H9 (cell line): Measurements from ENCODE around the gene JAML. TPM values are rescaled to one million over a fixed set of nuclear protein-coding genes. Genes with fewer than 3 reads are reported as not detected.

ENCODE experiments used
- DNase-seq: peaks from one replicate; pipeline ENCODE4 v3.0.0-alpha.2; 2017
- H2AFZ ChIP-seq: one replicate; pipeline ENCODE4 v1.6.1; 2013; ENCODE audit warnings: mild to moderate bottlenecking, low read length, control low read depth, moderate library complexity
- H2AK5ac ChIP-seq: 2 replicates; pipeline ENCODE4 v1.6.1; 2013; ENCODE audit warnings: low read length, control low read depth, mixed read lengths; ENCODE audit not compliant: insufficient read length
- H2BK120ac ChIP-seq: one replicate; pipeline ENCODE4 v1.6.1; 2013; ENCODE audit warnings: low read depth, mild to moderate bottlenecking, low read length, control low read depth, inconsistent platforms; ENCODE audit not compliant: poor library complexity, severe bottlenecking
- H2BK12ac ChIP-seq: 2 replicates; pipeline ENCODE4 v1.6.1; 2013; ENCODE audit warnings: low read length, control low read depth, mixed read lengths, low read depth; ENCODE audit not compliant: insufficient read length
- H2BK15ac ChIP-seq: 2 replicates; pipeline ENCODE4 v1.6.1; 2013; ENCODE audit warnings: low read depth, low read length, control low read depth
- H2BK20ac ChIP-seq: one replicate; pipeline ENCODE4 v1.6.1; 2013; ENCODE audit warnings: low read depth, mild to moderate bottlenecking, low read length, control low read depth, inconsistent platforms; ENCODE audit not compliant: poor library complexity, severe bottlenecking
- H2BK5ac ChIP-seq: 2 replicates; pipeline ENCODE4 v1.6.1; 2013; ENCODE audit warnings: low read length, control low read depth, mixed read lengths; ENCODE audit not compliant: insufficient read length
- H3K14ac ChIP-seq: 2 replicates; pipeline ENCODE4 v1.6.1; 2013; ENCODE audit warnings: low read length, control low read depth; ENCODE audit not compliant: insufficient read depth
- H3K18ac ChIP-seq: 2 replicates; pipeline ENCODE4 v1.6.1; 2013; ENCODE audit warnings: low read depth, mild to moderate bottlenecking, mixed read lengths, low read length, control low read depth; ENCODE audit not compliant: insufficient read length
- H3K23ac ChIP-seq: 2 replicates; pipeline ENCODE4 v1.6.1; 2013; ENCODE audit warnings: low read length, control low read depth, mixed read lengths, low read depth; ENCODE audit not compliant: insufficient read length
- H3K23me2 ChIP-seq: 2 replicates; pipeline ENCODE4 v1.6.1; 2013; ENCODE audit warnings: low read depth, mild to moderate bottlenecking, mixed read lengths, low read length, control low read depth; ENCODE audit not compliant: insufficient read length, poor library complexity, severe bottlenecking
- H3K27ac ChIP-seq: 2 replicates; pipeline ENCODE4 v1.5.1; 2013; ENCODE audit warnings: low read length, control low read depth, mixed read lengths, low read depth; ENCODE audit not compliant: insufficient read length
- H3K27me3 ChIP-seq: 2 replicates; pipeline ENCODE4 v1.6.1; 2013; ENCODE audit warnings: low read length, control low read depth, inconsistent platforms; ENCODE audit not compliant: insufficient read depth
- H3K4ac ChIP-seq: 2 replicates; pipeline ENCODE4 v1.6.1; 2013; ENCODE audit warnings: low read depth, mild to moderate bottlenecking, control low read depth, inconsistent platforms, low read length, moderate library complexity
- H3K4me1 ChIP-seq: 2 replicates; pipeline ENCODE4 v1.6.1; 2013; ENCODE audit warnings: low read length, control low read depth, inconsistent platforms; ENCODE audit not compliant: insufficient read depth
- H3K4me2 ChIP-seq: 2 replicates; pipeline ENCODE4 v1.6.1; 2013; ENCODE audit warnings: low read length, control low read depth, mixed read lengths; ENCODE audit not compliant: insufficient read length, insufficient read depth
- H3K56ac ChIP-seq: 2 replicates; pipeline ENCODE4 v1.6.1; 2013; ENCODE audit warnings: low read depth, mild to moderate bottlenecking, mixed read lengths, low read length, control low read depth; ENCODE audit not compliant: insufficient read length
- H3K79me1 ChIP-seq: 2 replicates; pipeline ENCODE4 v1.6.1; 2013; ENCODE audit warnings: low read depth, mild to moderate bottlenecking, moderate library complexity, low read length, control low read depth, inconsistent platforms; ENCODE audit not compliant: insufficient read depth, poor library complexity, severe bottlenecking
- H3K79me2 ChIP-seq: 2 replicates; pipeline ENCODE4 v1.6.1; 2013; ENCODE audit warnings: low read length, control low read depth, inconsistent platforms; ENCODE audit not compliant: insufficient read depth
- H3K9ac ChIP-seq: 2 replicates; pipeline ENCODE4 v1.6.1; 2013; ENCODE audit warnings: low read length, control low read depth, mixed read lengths; ENCODE audit not compliant: insufficient read length; ENCODE audit errors: extremely low read depth
- H3K9me3 ChIP-seq: one replicate; pipeline ENCODE4 v1.6.1; 2013; ENCODE audit warnings: low read depth, low read length, inconsistent platforms; ENCODE audit not compliant: control insufficient read depth
- H3T11ph ChIP-seq: one replicate; pipeline ENCODE4 v1.6.1; 2013; ENCODE audit warnings: mild to moderate bottlenecking, low read length, control low read depth, inconsistent platforms
- H4K20me1 ChIP-seq: one replicate; pipeline ENCODE4 v1.6.1; 2013; ENCODE audit not compliant: control insufficient read depth, insufficient read length, insufficient read depth
- H4K5ac ChIP-seq: 2 replicates; pipeline ENCODE4 v1.6.1; 2013; ENCODE audit warnings: low read depth, mild to moderate bottlenecking, mixed read lengths, low read length, control low read depth; ENCODE audit not compliant: insufficient read length
- H4K8ac ChIP-seq: replicated peaks from 2 replicates; pipeline ENCODE4 v1.6.1; 2013; ENCODE audit warnings: low read length, control low read depth, mixed read lengths, low read depth; ENCODE audit not compliant: insufficient read length
- H4K91ac ChIP-seq: 2 replicates; pipeline ENCODE4 v1.6.1; 2013; ENCODE audit warnings: low read depth, mild to moderate bottlenecking, moderate library complexity, mixed read lengths, low read length, control low read depth; ENCODE audit not compliant: insufficient read length
- H3K27ac Mint-ChIP-seq, 3 experiments: 2 replicates in 2 of 3; 3 replicates in 1 of 3; pipeline ENCODE4 v1.8.0; 2020 to 2021; ENCODE audit warnings: mixed read lengths in 3 of 3, mild to moderate bottlenecking in 1 of 3, moderate library complexity in 1 of 3
- H3K27me3 Mint-ChIP-seq: 2 replicates; pipeline ENCODE4 v1.8.0; 2021; ENCODE audit warnings: low read depth, mild to moderate bottlenecking, moderate library complexity, mixed read lengths
- H3K36me3 Mint-ChIP-seq, 3 experiments: 2 replicates in 2 of 3; 3 replicates in 1 of 3; pipeline ENCODE4 v1.8.0; 2020 to 2021; ENCODE audit warnings: low read depth in 3 of 3, mixed read lengths in 3 of 3; ENCODE audit not compliant: insufficient read depth in 1 of 3
- H3K4me1 Mint-ChIP-seq, 2 experiments: 2 replicates each; pipeline ENCODE4 v1.8.0; 2020; ENCODE audit warnings: mixed read lengths in 2 of 2
- H3K4me3 Mint-ChIP-seq, 2 experiments: 2 replicates in 1 of 2; 3 replicates in 1 of 2; pipeline ENCODE4 v1.8.0; 2020 to 2021; ENCODE audit warnings: mild to moderate bottlenecking in 2 of 2, mixed read lengths in 2 of 2, moderate library complexity in 1 of 2
- H3K9me3 Mint-ChIP-seq, 2 experiments: 2 replicates in 1 of 2; 3 replicates in 1 of 2; pipeline ENCODE4 v1.8.0; 2020; ENCODE audit warnings: mild to moderate bottlenecking in 2 of 2, mixed read lengths in 2 of 2, moderate library complexity in 1 of 2
- CTCF ChIP-seq: fragments of 200-600 bp; sonication (generic); conservative IDR thresholded peaks from 3 replicates; pipeline ENCODE4 v1.8.0; 2021; ENCODE audit warnings: antibody characterized with exemption, mild to moderate bottlenecking
- WGBS: extraction: QIAGEN DNeasy Blood & Tissue Kit; methylation state at CpG from one replicate; pipeline ENCODE4 v1.1.7; 2013; ENCODE audit warnings: missing lambda C conversion rate, low lambda C conversion rate, mixed read lengths; ENCODE audit not compliant: insufficient read length; ENCODE audit errors: extremely low coverage; 5-methylcytosine and 5-hydroxymethylcytosine counted together
- total RNA-seq: library from RNA; stranded (reverse); gene quantifications from 2 replicates; pipeline ENCODE4 v1.2.1, GENCODE V29; 2021

The JAML gene
- total RNA-seq, 1 experiment from 2014 or later, result 0.48 TPM

- Mint-ChIP-seq H3K36me3 (no peaks in the 10 kb centered on the region), H3K4me1 (peaks cover 5 to 15% of the 10 kb centered on the region in 2 experiments), H3K27ac (no peak overlapping the region), H3K27me3 (peaks cover 54% of the 10 kb centered on the region), H3K9me3 (no peaks in the 10 kb centered on the region), H3K4me3 (no peak overlapping the region)
- Histone ChIP-seq H3K9me3 (no peaks in the 10 kb centered on the region), H2BK20ac (no peak overlapping the region), H2BK12ac (no peak overlapping the region), H3K27ac (no peak overlapping the region), H3K79me1 (no peaks in the 10 kb centered on the region), H2AK5ac (no peak overlapping the region), H3K14ac (no peak overlapping the region), H3K23ac (no peak overlapping the region), H3T11ph (no peak overlapping the region), H4K5ac (no peak overlapping the region), H3K18ac (no peak overlapping the region), H3K56ac (no peak overlapping the region), H2BK15ac (no peak overlapping the region), H3K9ac (no peak overlapping the region), H3K27me3 (no peaks in the 10 kb centered on the region), H3K4ac (no peak overlapping the region), H3K4me1 (peaks cover 6% of the 10 kb centered on the region; the same call in 1 of the 2 replicates), H3K23me2 (no peaks in the 10 kb centered on the region), H2AFZ (no peak overlapping the region), H2BK5ac (no peak overlapping the region), H3K79me2 (no peaks in the 10 kb centered on the region), H4K8ac (no peak overlapping the region), H4K20me1 (no peaks in the 10 kb centered on the region), H3K4me2 (no peak overlapping the region), H4K91ac (no peak overlapping the region), H2BK120ac (no peak overlapping the region)
- no peak for DNase-seq
- no CpG with 5 or more reads among the region's 3 CpGs for WGBS
- no peak for TF ChIP-seq CTCF
Measured at GRCh38 chr11:118243993-118244762, 19.4 kb upstream of the JAML start.
